H9 (cell line): ENCODE data around the gene CASD1. TPM values are rescaled to one million over a fixed set of nuclear protein-coding genes. Genes with fewer than 3 reads are reported as not detected.

Source experiments
- DNase-seq: peaks from one replicate; pipeline ENCODE4 v3.0.0-alpha.2; 2017
- H2AFZ ChIP-seq: one replicate; pipeline ENCODE4 v1.6.1; 2013; ENCODE audit warnings: mild to moderate bottlenecking, low read length, control low read depth, moderate library complexity
- H2AK5ac ChIP-seq: 2 replicates; pipeline ENCODE4 v1.6.1; 2013; ENCODE audit warnings: low read length, control low read depth, mixed read lengths; ENCODE audit not compliant: insufficient read length
- H2BK120ac ChIP-seq: one replicate; pipeline ENCODE4 v1.6.1; 2013; ENCODE audit warnings: low read depth, mild to moderate bottlenecking, low read length, control low read depth, inconsistent platforms; ENCODE audit not compliant: poor library complexity, severe bottlenecking
- H2BK12ac ChIP-seq: 2 replicates; pipeline ENCODE4 v1.6.1; 2013; ENCODE audit warnings: low read length, control low read depth, mixed read lengths, low read depth; ENCODE audit not compliant: insufficient read length
- H2BK15ac ChIP-seq: 2 replicates; pipeline ENCODE4 v1.6.1; 2013; ENCODE audit warnings: low read depth, low read length, control low read depth
- H2BK20ac ChIP-seq: one replicate; pipeline ENCODE4 v1.6.1; 2013; ENCODE audit warnings: low read depth, mild to moderate bottlenecking, low read length, control low read depth, inconsistent platforms; ENCODE audit not compliant: poor library complexity, severe bottlenecking
- H2BK5ac ChIP-seq: 2 replicates; pipeline ENCODE4 v1.6.1; 2013; ENCODE audit warnings: low read length, control low read depth, mixed read lengths; ENCODE audit not compliant: insufficient read length
- H3K14ac ChIP-seq: 2 replicates; pipeline ENCODE4 v1.6.1; 2013; ENCODE audit warnings: low read length, control low read depth; ENCODE audit not compliant: insufficient read depth
- H3K18ac ChIP-seq: 2 replicates; pipeline ENCODE4 v1.6.1; 2013; ENCODE audit warnings: low read depth, mild to moderate bottlenecking, mixed read lengths, low read length, control low read depth; ENCODE audit not compliant: insufficient read length
- H3K23ac ChIP-seq: 2 replicates; pipeline ENCODE4 v1.6.1; 2013; ENCODE audit warnings: low read length, control low read depth, mixed read lengths, low read depth; ENCODE audit not compliant: insufficient read length
- H3K23me2 ChIP-seq: 2 replicates; pipeline ENCODE4 v1.6.1; 2013; ENCODE audit warnings: low read depth, mild to moderate bottlenecking, mixed read lengths, low read length, control low read depth; ENCODE audit not compliant: insufficient read length, poor library complexity, severe bottlenecking
- H3K27ac ChIP-seq: 2 replicates; pipeline ENCODE4 v1.5.1; 2013; ENCODE audit warnings: low read length, control low read depth, mixed read lengths, low read depth; ENCODE audit not compliant: insufficient read length
- H3K27me3 ChIP-seq: 2 replicates; pipeline ENCODE4 v1.6.1; 2013; ENCODE audit warnings: low read length, control low read depth, inconsistent platforms; ENCODE audit not compliant: insufficient read depth
- H3K4ac ChIP-seq: 2 replicates; pipeline ENCODE4 v1.6.1; 2013; ENCODE audit warnings: low read depth, mild to moderate bottlenecking, control low read depth, inconsistent platforms, low read length, moderate library complexity
- H3K4me1 ChIP-seq: 2 replicates; pipeline ENCODE4 v1.6.1; 2013; ENCODE audit warnings: low read length, control low read depth, inconsistent platforms; ENCODE audit not compliant: insufficient read depth
- H3K4me2 ChIP-seq: 2 replicates; pipeline ENCODE4 v1.6.1; 2013; ENCODE audit warnings: low read length, control low read depth, mixed read lengths; ENCODE audit not compliant: insufficient read length, insufficient read depth
- H3K56ac ChIP-seq: 2 replicates; pipeline ENCODE4 v1.6.1; 2013; ENCODE audit warnings: low read depth, mild to moderate bottlenecking, mixed read lengths, low read length, control low read depth; ENCODE audit not compliant: insufficient read length
- H3K79me1 ChIP-seq: 2 replicates; pipeline ENCODE4 v1.6.1; 2013; ENCODE audit warnings: low read depth, mild to moderate bottlenecking, moderate library complexity, low read length, control low read depth, inconsistent platforms; ENCODE audit not compliant: insufficient read depth, poor library complexity, severe bottlenecking
- H3K79me2 ChIP-seq: 2 replicates; pipeline ENCODE4 v1.6.1; 2013; ENCODE audit warnings: low read length, control low read depth, inconsistent platforms; ENCODE audit not compliant: insufficient read depth
- H3K9ac ChIP-seq: 2 replicates; pipeline ENCODE4 v1.6.1; 2013; ENCODE audit warnings: low read length, control low read depth, mixed read lengths; ENCODE audit not compliant: insufficient read length; ENCODE audit errors: extremely low read depth
- H3K9me3 ChIP-seq: one replicate; pipeline ENCODE4 v1.6.1; 2013; ENCODE audit warnings: low read depth, low read length, inconsistent platforms; ENCODE audit not compliant: control insufficient read depth
- H3T11ph ChIP-seq: one replicate; pipeline ENCODE4 v1.6.1; 2013; ENCODE audit warnings: mild to moderate bottlenecking, low read length, control low read depth, inconsistent platforms
- H4K20me1 ChIP-seq: one replicate; pipeline ENCODE4 v1.6.1; 2013; ENCODE audit not compliant: control insufficient read depth, insufficient read length, insufficient read depth
- H4K5ac ChIP-seq: 2 replicates; pipeline ENCODE4 v1.6.1; 2013; ENCODE audit warnings: low read depth, mild to moderate bottlenecking, mixed read lengths, low read length, control low read depth; ENCODE audit not compliant: insufficient read length
- H4K8ac ChIP-seq: replicated peaks from 2 replicates; pipeline ENCODE4 v1.6.1; 2013; ENCODE audit warnings: low read length, control low read depth, mixed read lengths, low read depth; ENCODE audit not compliant: insufficient read length
- H4K91ac ChIP-seq: 2 replicates; pipeline ENCODE4 v1.6.1; 2013; ENCODE audit warnings: low read depth, mild to moderate bottlenecking, moderate library complexity, mixed read lengths, low read length, control low read depth; ENCODE audit not compliant: insufficient read length
- H3K27ac Mint-ChIP-seq, 3 experiments: 2 replicates in 2 of 3; 3 replicates in 1 of 3; pipeline ENCODE4 v1.8.0; 2020 to 2021; ENCODE audit warnings: mixed read lengths in 3 of 3, mild to moderate bottlenecking in 1 of 3, moderate library complexity in 1 of 3
- H3K27me3 Mint-ChIP-seq: 2 replicates; pipeline ENCODE4 v1.8.0; 2021; ENCODE audit warnings: low read depth, mild to moderate bottlenecking, moderate library complexity, mixed read lengths
- H3K36me3 Mint-ChIP-seq, 3 experiments: 2 replicates in 2 of 3; 3 replicates in 1 of 3; pipeline ENCODE4 v1.8.0; 2020 to 2021; ENCODE audit warnings: low read depth in 3 of 3, mixed read lengths in 3 of 3; ENCODE audit not compliant: insufficient read depth in 1 of 3
- H3K4me1 Mint-ChIP-seq, 2 experiments: 2 replicates each; pipeline ENCODE4 v1.8.0; 2020; ENCODE audit warnings: mixed read lengths in 2 of 2
- H3K4me3 Mint-ChIP-seq, 2 experiments: 2 replicates in 1 of 2; 3 replicates in 1 of 2; pipeline ENCODE4 v1.8.0; 2020 to 2021; ENCODE audit warnings: mild to moderate bottlenecking in 2 of 2, mixed read lengths in 2 of 2, moderate library complexity in 1 of 2
- H3K9me3 Mint-ChIP-seq, 2 experiments: 2 replicates in 1 of 2; 3 replicates in 1 of 2; pipeline ENCODE4 v1.8.0; 2020; ENCODE audit warnings: mild to moderate bottlenecking in 2 of 2, mixed read lengths in 2 of 2, moderate library complexity in 1 of 2
- total RNA-seq: library from RNA; stranded (reverse); gene quantifications from 2 replicates; pipeline ENCODE4 v1.2.1, GENCODE V29; 2021
- TF ChIP-seq, protein P1 (sequence below): fragments of 200-600 bp; sonication (generic); conservative IDR thresholded peaks from 3 replicates; pipeline ENCODE4 v1.8.0; 2021; ENCODE audit warnings: antibody characterized with exemption, mild to moderate bottlenecking

The CASD1 gene
- total RNA-seq, 1 experiment from 2014 or later, result 21.6 TPM

DNA sequence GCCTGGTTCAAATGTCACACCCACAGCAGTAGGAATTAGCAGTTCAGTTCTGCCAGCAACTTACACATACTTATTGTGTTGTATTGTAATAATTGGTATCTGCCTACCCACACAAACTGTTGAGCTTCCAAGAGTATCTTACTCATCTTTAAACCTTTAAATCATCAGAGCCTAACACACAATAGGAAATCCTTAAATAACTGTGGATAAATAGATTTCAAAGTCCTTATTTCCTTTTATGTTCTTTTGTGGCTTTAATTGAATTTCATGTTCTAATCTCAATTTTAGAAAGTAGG, 3.9 kb downstream of the CASD1 start:
- no peaks in the 10 kb centered on the region for H3K9me3 Mint-ChIP-seq
- no peak for DNase-seq
- no peak overlapping the region for H2BK120ac ChIP-seq
- no peak overlapping the region for H3K27ac ChIP-seq
- no peak overlapping the region for H3T11ph ChIP-seq
- TF ChIP-seq, protein P1, sequence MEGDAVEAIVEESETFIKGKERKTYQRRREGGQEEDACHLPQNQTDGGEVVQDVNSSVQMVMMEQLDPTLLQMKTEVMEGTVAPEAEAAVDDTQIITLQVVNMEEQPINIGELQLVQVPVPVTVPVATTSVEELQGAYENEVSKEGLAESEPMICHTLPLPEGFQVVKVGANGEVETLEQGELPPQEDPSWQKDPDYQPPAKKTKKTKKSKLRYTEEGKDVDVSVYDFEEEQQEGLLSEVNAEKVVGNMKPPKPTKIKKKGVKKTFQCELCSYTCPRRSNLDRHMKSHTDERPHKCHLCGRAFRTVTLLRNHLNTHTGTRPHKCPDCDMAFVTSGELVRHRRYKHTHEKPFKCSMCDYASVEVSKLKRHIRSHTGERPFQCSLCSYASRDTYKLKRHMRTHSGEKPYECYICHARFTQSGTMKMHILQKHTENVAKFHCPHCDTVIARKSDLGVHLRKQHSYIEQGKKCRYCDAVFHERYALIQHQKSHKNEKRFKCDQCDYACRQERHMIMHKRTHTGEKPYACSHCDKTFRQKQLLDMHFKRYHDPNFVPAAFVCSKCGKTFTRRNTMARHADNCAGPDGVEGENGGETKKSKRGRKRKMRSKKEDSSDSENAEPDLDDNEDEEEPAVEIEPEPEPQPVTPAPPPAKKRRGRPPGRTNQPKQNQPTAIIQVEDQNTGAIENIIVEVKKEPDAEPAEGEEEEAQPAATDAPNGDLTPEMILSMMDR, result no peak
- H3K79me2 ChIP-seq, result peaks cover 8% of the 10 kb centered on the region; the same call in 1 of the 2 replicates
- no peak overlapping the region for H2AK5ac ChIP-seq
- H4K8ac ChIP-seq, result no peak overlapping the region
- peaks cover 3% of the 10 kb centered on the region; the same call in 1 of the 2 replicates for H3K4me1 ChIP-seq
- no peaks in the 10 kb centered on the region for H3K79me1 ChIP-seq
- no peak overlapping the region for H3K4ac ChIP-seq
- H3K27me3 ChIP-seq, result no peaks in the 10 kb centered on the region
- H3K4me3 Mint-ChIP-seq, result no peak overlapping the region
- no peak overlapping the region for H3K4me2 ChIP-seq
- peak overlapping the region in 1 of 3 experiments; percentile 38; a peak in 1 of 7 replicates for H3K27ac Mint-ChIP-seq
- H4K5ac ChIP-seq, result no peak overlapping the region
- no peak overlapping the region for H3K9ac ChIP-seq
- peaks cover 3% of the 10 kb centered on the region for H3K23me2 ChIP-seq
- no peaks in the 10 kb centered on the region for H3K27me3 Mint-ChIP-seq
- H3K9me3 ChIP-seq, result no peaks in the 10 kb centered on the region
- no peak overlapping the region for H2BK20ac ChIP-seq
- H3K56ac ChIP-seq, result no peak overlapping the region
- H3K36me3 Mint-ChIP-seq, result peaks cover 0 to 4% (median 3%) of the 10 kb centered on the region in 3 experiments; a peak in 5 of 7 replicates
- H2BK12ac ChIP-seq, result no peak overlapping the region
- H4K91ac ChIP-seq, result no peak overlapping the region
- no peak overlapping the region for H2BK15ac ChIP-seq
- H3K4me1 Mint-ChIP-seq, result peaks cover 50 to 60% of the 10 kb centered on the region in 2 experiments
- no peak overlapping the region for H3K18ac ChIP-seq
- no peak overlapping the region for H2AFZ ChIP-seq
- no peak overlapping the region for H3K23ac ChIP-seq
- H4K20me1 ChIP-seq, result no peaks in the 10 kb centered on the region
- H3K14ac ChIP-seq, result no peak overlapping the region
- no peak overlapping the region for H2BK5ac ChIP-seq
